Prostate gland (tissue), 2 donors: Measurements from ENCODE around the gene TBC1D9B.

ENCODE experiments used
- CTCF ChIP-seq, 4 experiments: fragments of 200-600 bp in 2 of 4; fragments of 450-650 bp in 2 of 4; sonication (generic) in 2 of 4; IDR thresholded peaks; 1 replicate in 3 of 4; 2 replicates in 1 of 4; pipeline ENCODE4 v1.5.1; 2016 to 2019; ENCODE audit warnings: antibody characterized with exemption in 4 of 4, mild to moderate bottlenecking in 2 of 4, moderate library complexity in 2 of 4
- POLR2A ChIP-seq: fragments of 450-650 bp; IDR thresholded peaks from one replicate; pipeline ENCODE4 v1.6.1; 2016; ENCODE audit warnings: antibody characterized with exemption, mild to moderate bottlenecking
- POLR2AphosphoS5 ChIP-seq: sonication (generic); formaldehyde crosslinking; IDR thresholded peaks from one replicate; pipeline ENCODE4 v1.6.1; 2017; ENCODE audit warnings: antibody characterized with exemption

- TF ChIP-seq CTCF (IDR thresholded peaks at IDR 0.05) (no peak), POLR2A (no peak), POLR2AphosphoS5 (no peak)
Measured at GRCh38 chr5:179867476-179867875, 40.2 kb downstream of the TBC1D9B start.
